RWPE2 (cell line): ENCODE measurements around the gene TPGS2.
"Not testable (repeated sequence)": the region's sequence is repeated elsewhere in the genome, so short reads cannot be mapped to it uniquely, and the experiment has no call there.

Source experiments
- ATAC-seq: fragments of 200-7000 bp; cut with Tn5 transposase; 3 replicates; pipeline ENCODE4 v1.9.1; 2021; ENCODE audit warnings: low read depth
- DNase-seq: peaks from one replicate; pipeline ENCODE4 v3.0.0-alpha.2; 2020; ENCODE audit warnings: low spot score
- H3K27ac ChIP-seq: fragments of 450-650 bp; 2 replicates; pipeline ENCODE4 v1.5.1; 2017; ENCODE audit warnings: mild to moderate bottlenecking; ENCODE audit not compliant: poor library complexity, severe bottlenecking
- H3K27me3 ChIP-seq: fragments of 250-450 bp; sonication (Bioruptor Pico); 2 replicates; pipeline ENCODE4 v1.5.1; 2021; ENCODE audit warnings: mild to moderate bottlenecking, moderate library complexity; ENCODE audit not compliant: insufficient read depth, poor library complexity, severe bottlenecking
- H3K36me3 ChIP-seq: fragments of 250-450 bp; sonication (Bioruptor Pico); 2 replicates; pipeline ENCODE4 v1.5.1; 2020; ENCODE audit warnings: low read depth, mild to moderate bottlenecking, moderate library complexity
- H3K4me1 ChIP-seq: fragments of 250-450 bp; sonication (Bioruptor Pico); 2 replicates; pipeline ENCODE4 v1.5.1; 2021; ENCODE audit warnings: mild to moderate bottlenecking, moderate library complexity; ENCODE audit not compliant: insufficient read depth, poor library complexity, severe bottlenecking
- H3K4me3 ChIP-seq: fragments of 250-450 bp; sonication (Bioruptor Pico); 2 replicates; pipeline ENCODE4 v1.5.1; 2021; ENCODE audit warnings: mild to moderate bottlenecking, moderate library complexity; ENCODE audit not compliant: severe bottlenecking
- H3K9me3 ChIP-seq: fragments of 250-450 bp; sonication (Bioruptor Pico); 2 replicates; pipeline ENCODE4 v1.5.1; 2021; ENCODE audit warnings: mild to moderate bottlenecking, moderate library complexity; ENCODE audit not compliant: severe bottlenecking
- CTCF ChIP-seq: fragments of 450-650 bp; IDR thresholded peaks from one replicate; pipeline ENCODE4 v1.5.1; 2017; ENCODE audit warnings: mild to moderate bottlenecking, moderate library complexity; ENCODE audit not compliant: poor library complexity, severe bottlenecking

The TPGS2 gene

GRCh38 chr18:36828630-36829361 lies at the start of gene TPGS2, which contains the start of gene KIAA1328:
Gene TPGS2 (minus strand): TSS chr18:36829002. CDS start chr18:36828767, 235 bp downstream.
Gene KIAA1328 (plus strand): TSS chr18:36829127. CDS start chr18:36829139, 12 bp downstream.
- Histone ChIP-seq H3K4me1 (peaks cover 10% of the 10 kb centered on the region), H3K36me3 (peaks cover 9% of the 10 kb centered on the region), H3K27me3 (no peaks in the 10 kb centered on the region), H3K4me3 (peak within 1 kb of the TSS; percentile 61), H3K27ac (peak within 1 kb of the TSS; percentile 55), H3K9me3 (no peaks in the 10 kb centered on the region)
- peak; percentile 86 for ATAC-seq
- peak; percentile 72 for TF ChIP-seq CTCF
- peak; percentile 82 for DNase-seq

- not testable (repeated sequence) for DNase-seq, H3K4me1 ChIP-seq, H3K4me3 ChIP-seq, H3K36me3 ChIP-seq, H3K9me3 ChIP-seq, H3K27ac ChIP-seq, ATAC-seq, H3K27me3 ChIP-seq
Measured at GRCh38 chr18:36873826-36874225, 45.0 kb upstream of the TPGS2 start.

GRCh38 chr18:36872329-36872728 lies 43.5 kb upstream of the TPGS2 start:
- no peaks in the 10 kb centered on the region for H3K27me3 ChIP-seq
- no peak overlapping the region for H3K4me3 ChIP-seq
- no peaks in the 10 kb centered on the region for H3K9me3 ChIP-seq
- no peak for DNase-seq
- ATAC-seq: no peak
- H3K27ac ChIP-seq: no peak overlapping the region
- TF ChIP-seq CTCF: no peak
- H3K4me1 ChIP-seq: no peaks in the 10 kb centered on the region
- H3K36me3 ChIP-seq: peaks cover 6% of the 10 kb centered on the region; the same call in 1 of the 2 replicates

GRCh38 chr18:36871801-36872200 lies 43.0 kb upstream of the TPGS2 start:
- ATAC-seq: no peak
- DNase-seq: no peak
- Histone ChIP-seq H3K27me3 (no peaks in the 10 kb centered on the region), H3K9me3 (no peaks in the 10 kb centered on the region), H3K4me3 (no peak overlapping the region), H3K27ac (no peak overlapping the region), H3K4me1 (no peaks in the 10 kb centered on the region), H3K36me3 (peaks cover 6% of the 10 kb centered on the region; the same call in 1 of the 2 replicates)
- no peak for TF ChIP-seq CTCF

GRCh38 chr18:36867056-36867455 lies 38.3 kb upstream of the TPGS2 start:
- Histone ChIP-seq H3K27me3 (no peaks in the 10 kb centered on the region), H3K4me3 (no peak overlapping the region), H3K36me3 (peaks cover 5% of the 10 kb centered on the region; the same call in 1 of the 2 replicates), H3K9me3 (no peaks in the 10 kb centered on the region), H3K4me1 (no peaks in the 10 kb centered on the region), H3K27ac (no peak overlapping the region)
- no peak for DNase-seq
- ATAC-seq: no peak
- no peak for TF ChIP-seq CTCF
